GM12874 (cell line): ENCODE measurements around the gene DLG2.

ENCODE experiments used
- TF ChIP-seq, protein P1 (sequence below): IDR thresholded peaks from 2 replicates; pipeline ENCODE4 v1.5.1; 2011; ENCODE audit warnings: low read depth, mild to moderate bottlenecking, control low read depth, low read length, moderate library complexity; ENCODE audit not compliant: insufficient read depth

DLG2 gene

DNA sequence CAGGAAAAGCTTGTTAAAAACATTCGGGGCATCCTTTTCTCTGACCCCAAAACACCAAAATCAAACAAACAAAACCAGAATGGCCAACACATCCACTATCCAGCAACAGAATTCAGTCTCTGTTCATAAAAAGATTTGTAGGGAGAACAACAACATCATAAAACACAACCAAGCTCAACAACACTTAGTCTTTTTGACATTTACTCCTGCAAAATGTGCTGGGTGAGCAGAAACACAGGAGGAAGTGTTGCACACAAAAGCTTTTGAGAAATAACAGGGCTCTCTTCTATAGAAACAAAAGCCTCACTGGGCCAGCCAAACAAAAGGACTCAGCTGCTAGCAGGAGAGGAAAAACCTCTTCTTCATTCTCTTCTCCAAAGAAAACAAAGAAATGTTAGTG is 1604.9 kb downstream of the DLG2 start:
- TF ChIP-seq, protein P1, sequence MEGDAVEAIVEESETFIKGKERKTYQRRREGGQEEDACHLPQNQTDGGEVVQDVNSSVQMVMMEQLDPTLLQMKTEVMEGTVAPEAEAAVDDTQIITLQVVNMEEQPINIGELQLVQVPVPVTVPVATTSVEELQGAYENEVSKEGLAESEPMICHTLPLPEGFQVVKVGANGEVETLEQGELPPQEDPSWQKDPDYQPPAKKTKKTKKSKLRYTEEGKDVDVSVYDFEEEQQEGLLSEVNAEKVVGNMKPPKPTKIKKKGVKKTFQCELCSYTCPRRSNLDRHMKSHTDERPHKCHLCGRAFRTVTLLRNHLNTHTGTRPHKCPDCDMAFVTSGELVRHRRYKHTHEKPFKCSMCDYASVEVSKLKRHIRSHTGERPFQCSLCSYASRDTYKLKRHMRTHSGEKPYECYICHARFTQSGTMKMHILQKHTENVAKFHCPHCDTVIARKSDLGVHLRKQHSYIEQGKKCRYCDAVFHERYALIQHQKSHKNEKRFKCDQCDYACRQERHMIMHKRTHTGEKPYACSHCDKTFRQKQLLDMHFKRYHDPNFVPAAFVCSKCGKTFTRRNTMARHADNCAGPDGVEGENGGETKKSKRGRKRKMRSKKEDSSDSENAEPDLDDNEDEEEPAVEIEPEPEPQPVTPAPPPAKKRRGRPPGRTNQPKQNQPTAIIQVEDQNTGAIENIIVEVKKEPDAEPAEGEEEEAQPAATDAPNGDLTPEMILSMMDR = no peak

GRCh38 chr11:84021291-84021690 is 1605.9 kb downstream of the DLG2 start:
- TF ChIP-seq, protein P1 = no peak

GRCh38 chr11:84019571-84020194 is 1607.5 kb downstream of the DLG2 start:
- TF ChIP-seq, protein P1 = no peak

- TF ChIP-seq, protein P1 = no peak
Observed at GRCh38 chr11:84014539-84014938, 1612.6 kb downstream of the DLG2 start.

- TF ChIP-seq, protein P1 = no peak
Observed at GRCh38 chr11:84012171-84012826, 1614.8 kb downstream of the DLG2 start.

DNA sequence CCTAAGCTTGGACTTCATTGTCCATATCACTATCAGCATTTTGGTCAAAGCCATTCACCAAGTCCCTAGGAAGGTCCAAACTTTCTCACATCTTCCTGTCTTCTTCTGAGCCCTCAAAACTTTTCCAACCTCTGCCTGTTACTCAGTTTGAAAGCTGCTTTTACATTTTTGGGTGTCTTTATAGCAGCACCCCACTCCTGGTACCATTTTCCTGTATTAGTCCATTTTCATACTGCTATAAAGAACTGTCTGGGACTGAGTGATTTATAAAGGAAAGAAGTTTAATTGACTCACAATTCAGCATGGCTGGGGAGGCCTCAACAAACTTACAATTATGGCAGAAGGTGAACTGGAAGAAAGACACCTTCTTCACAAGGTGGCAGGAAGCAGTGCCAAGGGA is 1624.0 kb downstream of the DLG2 start:
- TF ChIP-seq, protein P1 = no peak

DNA sequence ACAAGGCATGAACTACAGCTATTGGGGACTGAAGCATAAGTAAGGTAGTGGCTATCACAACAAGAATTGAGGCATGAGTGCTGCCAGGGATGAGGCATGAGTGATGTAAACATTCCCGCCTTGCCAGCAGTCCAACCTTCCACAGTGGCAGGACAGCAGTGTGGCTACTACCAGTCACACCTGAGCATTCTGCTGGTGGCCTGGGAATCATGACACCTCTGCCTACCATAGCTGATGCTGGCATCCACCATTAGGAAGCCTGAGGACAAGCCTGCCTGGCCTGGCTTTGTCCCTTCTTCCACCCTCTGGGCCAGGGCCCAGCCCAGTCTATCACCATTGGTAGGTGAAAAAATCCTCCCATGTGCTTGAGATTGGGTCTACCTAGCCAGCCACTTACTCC is 1628.2 kb downstream of the DLG2 start:
- TF ChIP-seq, protein P1 = no peak
